ENCODE measurements around the gene VWA3A. TPM values are rescaled to one million over a fixed set of nuclear protein-coding genes. Genes with fewer than 3 reads are reported as not detected.

VWA3A gene
- total and polyA plus RNA-seq, 2 donors (not counting 1 experiment from before 2014, with no cell fraction given): 0.06 to 0.17 TPM

DNA sequence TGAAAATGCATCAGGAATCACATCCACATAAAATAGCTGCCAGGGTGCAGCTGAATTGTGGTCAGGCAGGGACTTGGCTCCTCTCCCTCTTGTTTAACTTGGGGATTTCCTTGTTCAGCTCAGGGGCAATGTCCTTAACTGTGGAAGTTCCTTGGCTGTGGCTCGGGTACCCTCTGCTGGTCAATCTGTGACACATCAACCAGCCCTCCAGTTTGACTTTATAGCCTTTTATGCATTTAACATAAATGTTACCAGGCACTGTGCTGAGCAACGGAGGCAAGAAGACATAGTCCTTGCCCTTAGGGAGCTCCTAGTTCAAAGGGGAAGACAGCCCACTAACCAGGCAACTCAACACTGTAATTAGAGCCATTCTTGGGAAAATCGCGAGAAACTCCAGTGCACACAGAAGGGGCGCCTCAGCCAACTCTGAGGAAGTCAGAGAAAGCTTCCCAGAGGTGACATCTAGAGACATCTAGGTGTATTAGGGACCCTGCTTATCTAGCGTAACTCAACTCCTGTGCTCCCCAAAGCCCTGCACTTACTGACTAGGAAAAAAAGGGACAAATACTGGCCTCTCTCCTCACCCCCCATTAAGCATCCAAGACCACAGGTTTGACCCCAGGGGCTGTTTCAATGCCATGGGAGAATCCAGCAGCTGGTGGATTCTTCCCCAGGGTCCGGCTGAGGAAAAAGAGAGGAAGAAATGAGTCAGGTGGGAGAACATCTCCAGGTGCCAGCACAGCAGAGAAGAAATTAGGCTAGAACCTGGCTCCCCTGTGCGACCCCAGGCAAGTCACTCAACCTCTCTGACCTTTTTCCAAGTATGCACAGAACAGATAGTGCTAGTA is 96.5 kb downstream of the VWA3A start:
- Histone ChIP-seq H4K20me1 (ENCODE audit: control insufficient read depth, extremely low read depth, insufficient read depth, low read length) (no peaks in the 10 kb centered on the region), H3K27me3 (ENCODE audit: control insufficient read depth, insufficient read depth, low read length) (no peaks in the 10 kb centered on the region), H3K9ac (ENCODE audit: insufficient read depth, low read length) (no peak overlapping the region), H2AFZ (ENCODE audit: low read length) (no peak overlapping the region), H3K9me3 (ENCODE audit: control insufficient read depth, insufficient read depth, low read depth, low read length) (no peaks in the 10 kb centered on the region), H3K4me2 (ENCODE audit: extremely low read depth, insufficient read depth, low read length) (no peak overlapping the region), H3K36me3 (ENCODE audit: control insufficient read depth, insufficient read depth, low read length) (no peaks in the 10 kb centered on the region), H3K27ac (ENCODE audit: insufficient read depth, low read length) (no peak overlapping the region), H3K4me3 (replicated peaks in 1 of 4; ENCODE audit: control extremely low read depth in 1 of 4, insufficient read depth in 1 of 4, low read depth in 3 of 4, low read length in 4 of 4) (no peak overlapping the region), H3K4me1 (ENCODE audit: control insufficient read depth, extremely low read depth, insufficient read depth, low read length) (peaks cover 8% of the 10 kb centered on the region), H3K79me2 (ENCODE audit: control insufficient read depth, insufficient read depth, low read length) (no peaks in the 10 kb centered on the region)
- TF ChIP-seq, protein P1, sequence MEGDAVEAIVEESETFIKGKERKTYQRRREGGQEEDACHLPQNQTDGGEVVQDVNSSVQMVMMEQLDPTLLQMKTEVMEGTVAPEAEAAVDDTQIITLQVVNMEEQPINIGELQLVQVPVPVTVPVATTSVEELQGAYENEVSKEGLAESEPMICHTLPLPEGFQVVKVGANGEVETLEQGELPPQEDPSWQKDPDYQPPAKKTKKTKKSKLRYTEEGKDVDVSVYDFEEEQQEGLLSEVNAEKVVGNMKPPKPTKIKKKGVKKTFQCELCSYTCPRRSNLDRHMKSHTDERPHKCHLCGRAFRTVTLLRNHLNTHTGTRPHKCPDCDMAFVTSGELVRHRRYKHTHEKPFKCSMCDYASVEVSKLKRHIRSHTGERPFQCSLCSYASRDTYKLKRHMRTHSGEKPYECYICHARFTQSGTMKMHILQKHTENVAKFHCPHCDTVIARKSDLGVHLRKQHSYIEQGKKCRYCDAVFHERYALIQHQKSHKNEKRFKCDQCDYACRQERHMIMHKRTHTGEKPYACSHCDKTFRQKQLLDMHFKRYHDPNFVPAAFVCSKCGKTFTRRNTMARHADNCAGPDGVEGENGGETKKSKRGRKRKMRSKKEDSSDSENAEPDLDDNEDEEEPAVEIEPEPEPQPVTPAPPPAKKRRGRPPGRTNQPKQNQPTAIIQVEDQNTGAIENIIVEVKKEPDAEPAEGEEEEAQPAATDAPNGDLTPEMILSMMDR (conservative IDR thresholded peaks at IDR 0.05 in 1 of 2, IDR thresholded peaks at IDR 0.05 in 1 of 2; ENCODE audit: low read depth in 1 of 2, low read length in 2 of 2): peak; percentile 89 to 91
- TF ChIP-seq EZH2 (IDR thresholded peaks at IDR 0.05; ENCODE audit: low read length, missing control alignments): no peak
- peak; percentile 87 to 96 for DNase-seq (ENCODE audit: low read depth in 2 of 2)

DNA sequence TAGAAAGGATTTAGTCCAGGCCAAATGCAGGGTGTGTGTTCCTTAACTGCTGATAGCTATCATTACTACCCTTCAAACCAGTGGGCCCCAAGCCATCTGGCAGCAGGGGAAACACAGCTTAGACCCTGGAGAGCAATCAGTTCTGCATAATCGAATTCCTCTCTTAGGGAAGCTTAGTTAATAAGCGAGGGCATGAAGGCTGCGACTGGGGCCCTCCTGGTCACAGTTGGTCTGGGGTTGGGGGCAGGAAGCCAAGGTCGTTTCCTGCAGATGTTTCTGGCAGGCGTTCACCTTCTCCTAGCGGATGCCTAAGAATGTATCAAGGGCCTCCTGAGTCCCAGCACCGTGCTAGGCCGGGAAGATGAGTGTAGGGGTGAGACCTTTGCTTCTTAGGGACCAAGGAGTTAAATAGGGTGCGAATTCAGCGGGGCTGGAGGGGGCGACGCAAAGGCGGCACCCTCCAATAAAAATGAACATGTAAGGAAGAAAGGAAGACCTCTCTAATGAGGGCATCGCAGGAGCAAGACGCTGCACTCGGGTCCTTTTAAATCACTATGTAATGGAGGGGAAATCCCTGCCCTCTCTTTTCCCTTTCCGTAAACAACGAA is 97.2 kb downstream of the VWA3A start:
- peak overlapping the region; percentile 79 for H3K4me2 ChIP-seq (ENCODE audit: extremely low read depth, insufficient read depth, low read length)
- TF ChIP-seq, protein P1 (conservative IDR thresholded peaks at IDR 0.05 in 1 of 2, IDR thresholded peaks at IDR 0.05 in 1 of 2; ENCODE audit: low read depth in 1 of 2, low read length in 2 of 2): no peak
- TF ChIP-seq EZH2 (IDR thresholded peaks at IDR 0.05; ENCODE audit: low read length, missing control alignments): no peak
- H4K20me1 ChIP-seq (ENCODE audit: control insufficient read depth, extremely low read depth, insufficient read depth, low read length): no peaks in the 10 kb centered on the region
- no peaks in the 10 kb centered on the region for H3K9me3 ChIP-seq (ENCODE audit: control insufficient read depth, insufficient read depth, low read depth, low read length)
- peaks cover 8% of the 10 kb centered on the region for H3K4me1 ChIP-seq (ENCODE audit: control insufficient read depth, extremely low read depth, insufficient read depth, low read length)
- no peak overlapping the region for H3K27ac ChIP-seq (ENCODE audit: insufficient read depth, low read length)
- peak overlapping the region; percentile 37 for H3K9ac ChIP-seq (ENCODE audit: insufficient read depth, low read length)
- H3K27me3 ChIP-seq (ENCODE audit: control insufficient read depth, insufficient read depth, low read length): no peaks in the 10 kb centered on the region
- H3K4me3 ChIP-seq (replicated peaks in 1 of 4; ENCODE audit: control extremely low read depth in 1 of 4, insufficient read depth in 1 of 4, low read depth in 3 of 4, low read length in 4 of 4): peak overlapping the region; percentile 36 to 62 (median 57)
- H2AFZ ChIP-seq (ENCODE audit: low read length): peak overlapping the region; percentile 46
- no peaks in the 10 kb centered on the region for H3K79me2 ChIP-seq (ENCODE audit: control insufficient read depth, insufficient read depth, low read length)
- H3K36me3 ChIP-seq (ENCODE audit: control insufficient read depth, insufficient read depth, low read length): no peaks in the 10 kb centered on the region
- peak; percentile 21 to 32 for DNase-seq (ENCODE audit: low read depth in 2 of 2)

DNA sequence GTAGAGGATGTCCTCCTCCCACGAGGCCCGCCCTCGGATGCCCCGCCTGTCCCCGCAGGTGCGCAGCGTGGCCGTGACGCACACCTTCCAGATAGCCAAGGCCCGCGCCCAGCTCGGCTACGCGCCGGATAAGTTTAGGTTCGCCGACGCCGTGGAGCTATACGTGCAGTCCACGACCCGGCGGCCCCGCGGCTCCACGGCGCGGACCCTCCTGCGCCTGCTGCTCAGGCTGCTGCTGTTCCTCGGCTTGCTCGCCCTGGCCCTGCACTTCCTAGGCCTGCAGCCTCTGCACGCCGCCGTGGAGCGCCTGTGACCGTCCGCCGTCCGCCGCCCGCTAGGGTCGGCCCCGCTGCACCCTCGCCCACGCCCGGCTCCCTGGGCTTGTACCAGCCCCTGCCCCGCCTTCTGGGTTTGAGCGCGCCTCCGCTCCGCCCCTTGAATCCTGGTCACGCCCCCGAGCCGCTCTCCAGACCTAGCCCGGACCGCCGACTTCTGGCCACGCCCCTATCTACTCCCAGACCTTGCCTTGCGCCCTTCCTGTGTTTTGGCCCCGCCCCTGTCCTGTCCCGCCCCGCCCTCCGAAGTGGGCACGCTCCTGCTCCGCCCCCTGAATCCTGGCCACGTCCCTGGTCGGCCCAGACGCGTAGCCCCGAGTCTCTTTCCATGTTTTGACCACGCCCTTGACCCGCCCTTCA is 97.9 kb downstream of the VWA3A start:
- Histone ChIP-seq H3K9ac (ENCODE audit: insufficient read depth, low read length) (peak overlapping the region; percentile 37), H3K36me3 (ENCODE audit: control insufficient read depth, insufficient read depth, low read length) (no peaks in the 10 kb centered on the region), H3K4me3 (replicated peaks in 1 of 4; ENCODE audit: control extremely low read depth in 1 of 4, insufficient read depth in 1 of 4, low read depth in 3 of 4, low read length in 4 of 4) (peak overlapping the region; percentile 36 to 62 (median 57)), H3K79me2 (ENCODE audit: control insufficient read depth, insufficient read depth, low read length) (no peaks in the 10 kb centered on the region), H3K27ac (ENCODE audit: insufficient read depth, low read length) (no peak overlapping the region), H3K27me3 (ENCODE audit: control insufficient read depth, insufficient read depth, low read length) (no peaks in the 10 kb centered on the region), H3K9me3 (ENCODE audit: control insufficient read depth, insufficient read depth, low read depth, low read length) (no peaks in the 10 kb centered on the region), H4K20me1 (ENCODE audit: control insufficient read depth, extremely low read depth, insufficient read depth, low read length) (no peaks in the 10 kb centered on the region), H2AFZ (ENCODE audit: low read length) (peak overlapping the region; percentile 46), H3K4me1 (ENCODE audit: control insufficient read depth, extremely low read depth, insufficient read depth, low read length) (peaks cover 8% of the 10 kb centered on the region), H3K4me2 (ENCODE audit: extremely low read depth, insufficient read depth, low read length) (peak overlapping the region; percentile 79)
- no peak for TF ChIP-seq EZH2 (IDR thresholded peaks at IDR 0.05; ENCODE audit: low read length, missing control alignments)
- TF ChIP-seq, protein P1 (conservative IDR thresholded peaks at IDR 0.05 in 1 of 2, IDR thresholded peaks at IDR 0.05 in 1 of 2; ENCODE audit: low read depth in 1 of 2, low read length in 2 of 2): no peak
- peak in 1 of 2 donors; percentile 97 for DNase-seq (ENCODE audit: low read depth in 2 of 2)
